GM21723 (cell line): ENCODE data around the gene KIAA1671.

Experiments
- ATAC-seq: cut with Tn5 transposase; IDR thresholded peaks from one replicate; pipeline ENCODE4 v1.9.1; 2021; ENCODE audit warnings: mild to moderate bottlenecking, moderate library complexity; ENCODE audit not compliant: unreplicated experiment

KIAA1671 gene

DNA sequence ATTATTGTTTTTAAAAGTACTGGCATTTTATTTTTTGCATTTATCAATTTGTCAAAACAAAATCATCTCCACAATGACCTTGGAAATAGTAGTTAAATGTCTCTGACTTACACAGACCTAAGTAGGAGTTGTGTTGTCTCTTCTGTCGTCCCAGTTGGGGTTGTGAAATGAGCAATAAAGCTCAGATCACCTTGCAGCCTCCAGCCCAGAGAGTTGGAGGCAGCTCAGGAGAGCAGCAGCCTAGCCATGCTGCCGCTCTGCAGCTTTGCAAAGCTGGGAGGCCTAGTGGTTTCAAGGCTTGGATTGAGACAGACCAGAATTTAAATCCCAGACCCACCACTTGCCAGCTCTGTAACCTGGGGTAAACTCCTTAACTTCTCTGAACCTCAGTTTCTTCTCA is 181.9 kb downstream of the KIAA1671 start:
- no peak for ATAC-seq

DNA sequence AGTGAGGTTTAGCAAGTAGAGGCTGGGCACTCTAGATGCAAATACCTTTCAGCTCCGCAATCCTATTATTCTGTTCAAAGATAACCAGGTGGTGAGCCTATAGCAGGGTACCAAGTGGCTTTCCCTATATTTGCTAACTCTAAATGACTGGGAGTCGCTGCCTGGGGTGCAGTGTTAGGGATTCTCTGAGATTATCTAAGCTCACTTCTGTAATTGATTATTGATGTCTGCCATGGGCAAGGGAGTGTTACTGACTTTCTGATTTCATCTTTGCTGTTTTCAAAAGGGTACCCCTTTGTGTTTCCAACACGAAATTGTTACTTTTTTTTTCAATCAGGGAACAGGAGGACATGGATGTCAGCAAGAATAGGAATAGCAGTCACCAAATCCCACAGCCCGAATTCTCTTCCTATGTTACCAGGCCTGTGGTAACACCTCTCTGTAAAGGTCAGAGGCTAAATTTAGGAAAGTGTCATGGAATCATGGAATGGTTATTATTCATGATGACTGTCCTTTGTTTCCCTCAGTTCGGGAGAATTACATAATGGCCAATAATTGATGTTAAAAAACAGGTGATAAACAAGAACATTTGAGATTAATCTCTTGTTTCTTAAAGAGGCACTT is 184.5 kb downstream of the KIAA1671 start:
- ATAC-seq, result no peak

DNA sequence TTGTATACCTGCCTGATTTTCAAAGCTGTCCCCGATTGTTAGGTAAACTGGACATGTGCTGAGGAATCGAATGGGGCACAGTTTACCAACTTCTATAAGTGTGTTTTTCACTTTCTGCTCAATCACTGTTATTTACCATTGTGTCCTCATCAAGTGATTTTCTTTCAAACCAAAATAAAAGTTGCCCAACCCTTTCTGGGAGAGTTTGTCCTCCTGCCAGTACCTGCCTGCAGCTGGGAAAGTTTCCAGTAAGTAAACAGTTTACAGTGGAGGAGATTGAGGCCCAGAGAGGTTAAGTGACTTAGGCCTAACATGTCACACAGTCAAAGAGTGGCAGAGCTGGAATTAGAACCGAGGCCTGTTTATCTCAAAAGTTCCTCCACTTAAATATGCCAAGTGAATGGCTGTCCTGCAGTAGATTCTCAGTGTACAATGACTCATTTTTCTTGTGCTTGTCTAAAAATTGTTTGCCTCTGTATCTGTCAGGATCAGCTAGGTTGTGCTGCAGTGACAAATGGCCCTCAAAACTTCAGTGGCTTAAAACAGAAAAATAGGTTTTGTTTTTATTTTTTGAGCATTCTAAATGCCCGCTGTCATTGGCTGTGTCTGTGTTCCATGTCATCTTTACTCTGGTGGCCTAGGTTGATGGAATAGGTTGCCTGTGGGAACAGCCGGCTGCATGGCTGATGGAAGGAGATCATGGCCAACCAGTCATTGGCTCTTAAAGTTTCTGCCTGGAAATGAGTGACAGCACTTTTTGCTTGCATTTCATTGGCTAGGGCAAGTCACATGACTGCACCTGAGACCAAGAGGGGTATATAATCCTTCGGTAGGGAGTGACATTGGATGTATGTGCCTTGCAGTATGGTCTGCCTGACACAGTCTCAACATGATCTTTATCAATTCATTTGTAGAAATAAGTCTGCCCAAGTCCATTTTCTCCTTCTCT is 185.3 kb downstream of the KIAA1671 start:
- no peak for ATAC-seq

DNA sequence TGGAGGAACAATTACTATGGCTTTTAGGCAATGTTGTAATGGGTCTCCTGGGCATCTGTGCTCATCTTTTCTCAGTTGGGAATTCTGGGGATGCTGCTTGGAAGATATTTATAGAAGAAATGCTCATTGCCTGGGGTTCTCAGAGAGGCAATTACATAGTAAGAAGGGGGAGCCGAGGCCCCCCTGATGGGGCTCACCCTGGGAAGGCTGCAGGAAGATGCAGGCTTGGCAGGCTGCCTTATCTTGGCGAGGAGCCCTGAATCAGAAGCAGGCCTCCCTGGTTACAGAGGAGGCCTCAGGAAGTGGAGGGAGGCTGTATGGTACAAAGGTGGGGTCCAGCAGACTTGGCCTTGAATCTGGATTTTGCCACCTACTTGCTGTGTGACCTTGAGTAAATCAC is 186.5 kb downstream of the KIAA1671 start:
- no peak for ATAC-seq

DNA sequence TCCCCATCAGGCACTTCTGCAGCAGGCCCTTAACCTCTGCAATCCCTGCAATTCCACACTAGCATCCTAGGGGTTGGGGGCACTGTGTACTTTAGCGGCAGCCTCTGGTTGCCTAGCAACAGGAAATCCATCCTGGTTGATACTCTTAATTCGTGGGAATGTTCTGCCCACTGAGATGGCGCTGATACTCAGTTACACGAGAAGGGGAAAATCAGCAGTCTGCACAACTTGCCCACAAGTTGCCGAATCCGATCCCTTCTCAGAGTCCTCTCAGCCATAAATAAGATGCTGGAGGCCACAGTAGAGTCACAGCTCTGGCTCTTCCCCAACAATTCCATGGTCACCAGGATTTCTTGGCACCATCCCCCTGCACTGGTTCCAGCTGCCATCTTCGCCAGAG is 189.6 kb downstream of the KIAA1671 start:
- ATAC-seq, result no peak

DNA sequence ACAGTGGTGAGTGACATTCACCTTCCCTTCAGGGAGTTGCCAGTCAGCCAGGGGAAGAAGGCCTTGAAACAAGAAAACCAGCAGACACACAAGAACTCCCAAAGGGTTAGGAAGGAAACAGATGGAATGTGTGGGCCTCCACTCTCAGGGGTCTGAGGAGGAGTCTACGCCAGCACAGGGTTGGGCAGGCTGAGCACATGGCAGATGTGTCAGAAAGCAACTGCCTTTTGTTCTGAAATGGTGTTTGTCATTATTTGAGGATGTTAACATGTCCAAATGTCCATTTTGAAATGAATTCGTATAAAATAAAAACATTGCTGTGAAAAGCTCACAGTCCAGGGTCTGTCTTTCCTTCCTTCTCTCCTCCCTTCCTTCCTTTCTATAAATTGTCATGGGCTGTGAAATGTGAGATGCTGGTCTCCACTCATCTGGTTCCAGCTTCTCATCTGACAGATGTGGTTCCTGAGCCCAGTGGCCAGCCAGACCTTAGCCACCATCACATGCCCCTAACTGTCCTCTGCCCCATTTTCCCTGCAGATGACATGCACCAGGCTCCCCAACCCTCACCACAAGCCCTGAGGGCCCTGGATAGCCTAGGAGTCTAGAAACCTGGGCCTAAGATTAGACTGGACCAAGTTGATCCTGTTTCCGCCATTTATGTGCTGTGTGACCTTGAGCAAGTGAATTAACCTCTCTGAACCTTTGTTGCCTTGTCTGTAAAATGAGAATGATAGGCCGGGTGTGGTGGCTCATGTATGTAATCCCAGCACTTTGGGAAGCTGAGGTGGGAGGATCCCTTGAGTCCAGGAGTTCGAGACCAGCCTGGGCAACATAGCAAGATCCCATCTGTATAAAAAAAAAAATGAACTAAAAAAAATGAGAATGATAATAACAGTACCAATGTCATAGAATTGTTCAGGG is 190.9 kb downstream of the KIAA1671 start:
- no peak for ATAC-seq

DNA sequence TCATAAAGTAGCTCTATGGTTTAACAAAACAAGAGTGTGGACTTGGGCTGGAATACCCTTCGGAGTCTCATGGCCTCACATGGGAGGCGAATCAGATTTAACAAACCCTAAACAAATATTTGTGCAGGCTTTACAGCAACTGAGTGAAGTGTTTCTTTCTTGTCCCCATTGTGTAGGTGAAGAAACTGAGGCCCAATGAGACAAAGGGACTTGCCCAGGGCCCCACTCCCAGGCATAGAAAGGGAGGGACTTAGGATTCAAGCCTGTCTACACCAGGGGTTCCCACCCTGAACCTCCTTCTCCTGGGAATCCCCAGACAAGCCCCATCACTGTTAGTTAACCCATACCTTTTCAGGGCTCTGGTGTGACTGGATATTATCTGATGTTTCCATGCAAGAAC is 192.0 kb downstream of the KIAA1671 start:
- ATAC-seq, result no peak

DNA sequence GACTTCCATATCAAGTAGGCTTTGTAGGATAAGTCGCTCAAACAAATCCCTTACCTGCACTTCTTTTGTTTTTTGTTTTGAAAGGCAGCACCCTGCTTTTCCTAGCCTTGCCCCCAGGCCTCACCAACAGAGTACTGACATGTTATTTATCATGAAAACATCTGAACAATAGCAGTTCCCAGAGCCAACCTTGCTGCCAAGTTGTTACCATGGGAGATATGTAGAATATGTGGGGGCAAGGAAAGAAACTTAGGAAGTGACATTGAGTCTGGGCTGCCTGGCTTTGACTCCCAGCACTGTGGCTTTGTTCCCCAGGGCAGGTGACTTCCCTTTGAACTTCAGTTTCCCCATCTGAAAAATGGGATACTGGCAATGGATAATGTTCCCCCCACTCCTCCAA is 193.8 kb downstream of the KIAA1671 start:
- no peak for ATAC-seq

DNA sequence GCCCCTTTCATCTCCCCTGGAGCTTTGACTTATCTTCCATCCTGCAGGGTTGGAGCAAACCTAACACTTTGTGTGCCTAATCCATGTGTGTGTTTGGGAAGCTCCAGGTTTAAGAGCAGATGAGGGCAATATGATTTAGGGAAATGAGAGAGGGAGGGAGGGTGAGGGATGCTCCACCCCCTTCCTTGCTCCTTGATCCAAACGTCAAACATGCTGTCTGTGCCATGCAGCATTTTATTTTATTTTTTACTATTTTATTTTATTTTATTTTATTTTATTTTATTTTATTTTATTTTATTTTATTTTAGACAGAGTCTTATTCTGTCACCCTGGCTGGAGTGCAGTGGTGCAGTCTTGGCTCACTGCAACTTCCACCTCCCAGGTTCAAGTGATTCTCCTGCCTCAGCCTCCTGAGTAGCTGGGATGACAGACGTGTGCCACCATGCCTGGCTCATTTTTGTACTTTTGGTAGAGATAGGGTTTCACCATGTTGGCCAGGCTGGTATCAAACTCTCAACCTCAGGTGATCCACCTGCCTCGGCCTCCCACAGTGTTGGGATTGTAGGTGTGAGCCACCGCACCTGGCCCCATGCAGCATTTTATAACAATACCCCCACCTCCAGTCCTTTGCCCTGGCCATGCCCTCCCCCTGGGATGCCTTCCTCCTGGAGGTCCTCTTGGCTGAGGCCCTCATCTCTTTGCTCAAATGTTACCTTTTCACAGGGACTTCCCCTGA is 194.6 kb downstream of the KIAA1671 start:
- no peak for ATAC-seq

DNA sequence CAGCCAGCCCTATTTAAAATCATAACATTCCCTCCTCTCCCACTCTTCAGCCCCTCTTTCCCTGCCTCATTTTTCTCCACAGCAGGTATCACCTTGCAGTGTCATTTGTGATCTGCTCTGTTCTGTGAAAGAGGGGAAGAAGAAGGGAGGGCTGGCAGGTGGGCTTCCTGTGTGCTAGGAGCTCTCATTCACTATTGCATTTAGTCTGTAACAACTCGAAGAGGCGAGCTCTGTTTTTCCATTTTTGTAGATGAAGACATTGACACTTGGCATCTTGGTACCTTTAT is 195.1 kb downstream of the KIAA1671 start:
- ATAC-seq, result no peak

DNA sequence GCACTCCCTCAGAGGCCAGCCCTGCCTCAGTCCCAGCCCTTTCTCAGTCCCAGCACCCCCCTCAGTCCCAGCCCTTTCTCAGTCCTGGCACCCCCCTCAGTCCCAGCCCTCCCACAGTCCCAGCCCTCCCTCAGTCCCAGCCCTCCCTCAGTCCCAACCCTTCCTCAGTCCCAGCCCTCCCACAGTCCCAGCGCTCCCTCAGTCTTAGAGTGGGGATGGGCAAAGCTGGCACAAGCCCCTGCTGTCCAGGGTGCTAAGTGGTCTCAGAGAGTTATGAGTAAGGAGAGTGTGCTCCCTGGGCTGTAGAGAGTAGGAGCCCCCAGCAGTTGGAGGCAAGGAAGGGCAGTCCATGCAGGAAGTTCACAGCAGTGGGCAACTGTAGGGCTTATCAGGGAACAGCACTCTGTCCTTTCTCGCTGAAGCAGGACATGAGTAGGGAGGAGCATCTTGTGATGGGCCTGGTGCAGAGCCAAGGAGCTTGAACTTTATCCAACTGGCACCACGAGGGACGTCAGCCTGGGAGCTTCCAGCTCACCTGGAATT is 195.7 kb downstream of the KIAA1671 start:
- no peak for ATAC-seq

DNA sequence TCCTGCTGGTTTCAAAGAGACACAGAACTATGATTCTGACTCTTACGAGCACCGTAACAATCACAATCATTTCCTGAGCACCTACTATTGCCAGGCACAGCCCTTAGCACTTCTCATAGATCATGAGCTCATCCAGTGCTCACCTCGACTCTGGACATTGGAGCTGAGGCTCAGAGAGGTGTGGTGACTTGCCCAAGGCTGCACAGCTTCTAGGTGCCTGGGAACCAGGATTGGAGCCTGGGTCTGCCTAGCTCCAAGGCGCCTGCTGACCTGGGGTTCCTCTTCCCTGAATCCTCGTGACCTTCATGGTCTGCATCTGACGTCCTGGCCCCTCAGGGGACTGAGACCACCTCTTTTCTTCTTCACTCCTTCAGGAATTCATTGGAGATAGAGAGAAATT is 196.5 kb downstream of the KIAA1671 start:
- ATAC-seq, result no peak

DNA sequence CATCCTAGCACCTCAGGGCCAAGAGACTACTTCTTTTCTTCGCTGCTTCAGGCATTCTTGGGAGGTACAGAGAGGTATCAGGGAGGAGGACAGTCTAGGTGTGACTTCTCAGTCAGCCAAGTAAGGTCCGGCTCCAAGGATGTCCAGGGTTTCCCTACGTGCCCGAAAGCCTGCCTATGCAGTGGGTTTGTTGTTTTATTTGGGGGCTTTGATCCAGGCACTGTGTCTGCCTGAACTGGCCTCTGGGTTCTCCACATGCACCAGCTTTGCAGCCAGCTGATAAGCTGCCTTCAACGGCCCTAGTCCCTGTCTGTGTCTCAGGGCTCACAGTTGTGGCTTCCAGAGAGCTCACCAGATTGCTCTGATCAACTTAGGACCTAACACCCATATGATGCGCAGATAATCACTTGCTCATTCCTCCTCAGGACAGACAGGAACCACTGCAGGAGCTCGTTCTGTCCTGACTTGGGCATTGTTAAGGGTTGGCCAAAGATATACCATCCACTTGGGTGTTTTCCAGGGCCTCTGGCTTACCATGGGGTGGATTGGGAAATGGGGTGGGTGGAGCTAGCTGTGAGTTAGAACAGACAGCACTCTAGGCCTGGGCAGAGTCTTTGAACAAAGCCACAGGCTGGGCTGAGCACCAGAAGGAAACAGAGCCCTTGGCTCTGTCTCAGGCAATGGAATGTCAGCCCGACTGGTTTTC is 201.6 kb downstream of the KIAA1671 start:
- ATAC-seq, result no peak

DNA sequence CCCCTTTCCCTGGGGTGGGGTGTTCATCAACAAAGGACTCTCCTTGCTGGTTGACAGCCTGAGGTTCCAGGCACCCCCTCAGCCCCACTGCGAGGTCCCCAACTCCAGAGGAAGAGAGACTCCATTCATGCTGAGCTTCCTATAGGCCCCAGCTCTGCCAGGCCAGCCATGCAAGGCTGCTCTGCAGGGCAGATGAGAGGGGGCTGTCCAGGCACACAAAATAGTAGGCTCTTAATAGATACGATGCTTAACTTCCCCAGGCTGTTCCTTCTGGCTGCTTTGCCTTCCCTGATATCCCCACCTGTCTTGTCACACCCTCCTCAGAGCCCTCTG is 202.1 kb downstream of the KIAA1671 start:
- ATAC-seq, result no peak

DNA sequence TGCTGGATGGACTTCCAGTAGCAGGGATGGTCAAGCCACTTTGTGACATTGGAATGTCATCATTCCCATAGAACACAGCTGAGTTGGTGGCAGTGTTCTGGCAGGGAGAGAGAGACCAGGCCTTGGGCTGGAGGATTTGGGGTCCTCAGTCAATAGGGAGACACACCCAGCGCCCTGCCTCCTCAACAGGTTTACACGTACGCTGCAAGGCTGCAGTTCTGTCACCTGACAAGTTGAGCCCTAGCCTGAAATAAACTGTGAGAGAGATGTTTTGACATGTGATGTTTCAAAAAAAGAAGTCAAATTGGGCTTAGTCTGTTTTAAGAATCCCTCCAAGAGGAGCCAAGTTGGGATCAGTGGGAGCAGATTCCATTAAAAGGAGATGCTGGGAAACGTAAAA is 204.2 kb downstream of the KIAA1671 start:
- no peak for ATAC-seq

DNA sequence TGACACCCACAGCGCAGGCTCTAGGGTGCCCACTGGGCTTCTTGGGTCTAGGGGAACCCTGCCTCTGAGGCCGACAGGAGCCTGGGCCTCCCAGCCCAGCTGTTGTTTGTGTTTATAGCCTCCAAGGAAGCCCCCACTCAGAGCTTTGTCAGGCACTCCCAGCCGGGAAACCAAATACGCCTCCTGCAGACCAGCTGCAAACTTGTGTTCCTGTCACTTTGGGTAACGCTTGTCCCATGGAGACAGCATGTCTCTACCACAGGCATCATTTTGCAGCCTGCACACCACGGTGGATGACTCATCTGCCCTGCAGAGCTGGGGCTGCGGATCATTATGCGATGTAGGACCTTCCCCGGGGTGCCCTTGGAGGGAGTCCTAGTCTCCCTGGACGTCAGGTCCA is 206.5 kb downstream of the KIAA1671 start:
- no peak for ATAC-seq

DNA sequence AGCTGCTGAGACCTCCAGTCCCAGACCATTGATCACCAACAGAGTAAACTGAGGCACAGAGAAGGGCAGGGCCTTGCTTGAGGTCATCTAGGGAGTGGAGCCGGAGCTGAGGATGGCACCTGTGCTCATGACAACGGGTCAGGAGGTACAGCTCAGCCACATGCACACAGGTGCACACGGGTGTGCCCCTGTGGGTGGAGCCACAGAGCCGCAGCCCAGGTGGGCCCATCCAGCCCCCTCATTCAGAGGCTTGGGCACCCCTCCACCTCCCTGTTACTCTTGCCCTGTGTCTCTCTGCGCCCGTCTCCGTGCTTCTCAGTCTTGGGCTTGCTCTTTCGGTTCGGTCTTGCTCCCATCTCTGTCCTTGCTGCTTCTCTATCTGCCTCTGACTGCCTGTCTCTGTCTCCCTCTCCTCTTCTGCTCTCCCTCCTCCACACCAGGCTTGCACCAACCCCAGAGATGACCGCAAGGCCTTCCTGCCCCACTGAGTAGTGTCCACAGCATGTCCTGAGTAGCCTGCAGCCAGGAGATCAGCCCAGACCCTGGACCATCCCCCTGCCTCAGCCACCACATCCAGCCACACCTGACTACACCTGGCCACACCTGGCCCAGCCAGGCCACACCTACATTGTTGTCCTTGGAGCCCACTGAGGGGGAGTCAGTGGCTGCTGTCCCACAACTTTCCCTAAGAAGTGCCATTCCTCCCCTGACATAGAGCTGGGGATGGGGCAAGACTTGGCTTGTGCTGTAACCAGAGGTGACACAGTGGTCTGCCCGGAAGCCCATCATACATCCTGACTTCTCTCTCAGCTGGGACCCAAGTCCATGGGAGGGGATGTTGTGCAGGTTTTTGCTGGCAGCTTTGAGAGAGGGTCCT is 207.8 kb downstream of the KIAA1671 start:
- no peak for ATAC-seq

DNA sequence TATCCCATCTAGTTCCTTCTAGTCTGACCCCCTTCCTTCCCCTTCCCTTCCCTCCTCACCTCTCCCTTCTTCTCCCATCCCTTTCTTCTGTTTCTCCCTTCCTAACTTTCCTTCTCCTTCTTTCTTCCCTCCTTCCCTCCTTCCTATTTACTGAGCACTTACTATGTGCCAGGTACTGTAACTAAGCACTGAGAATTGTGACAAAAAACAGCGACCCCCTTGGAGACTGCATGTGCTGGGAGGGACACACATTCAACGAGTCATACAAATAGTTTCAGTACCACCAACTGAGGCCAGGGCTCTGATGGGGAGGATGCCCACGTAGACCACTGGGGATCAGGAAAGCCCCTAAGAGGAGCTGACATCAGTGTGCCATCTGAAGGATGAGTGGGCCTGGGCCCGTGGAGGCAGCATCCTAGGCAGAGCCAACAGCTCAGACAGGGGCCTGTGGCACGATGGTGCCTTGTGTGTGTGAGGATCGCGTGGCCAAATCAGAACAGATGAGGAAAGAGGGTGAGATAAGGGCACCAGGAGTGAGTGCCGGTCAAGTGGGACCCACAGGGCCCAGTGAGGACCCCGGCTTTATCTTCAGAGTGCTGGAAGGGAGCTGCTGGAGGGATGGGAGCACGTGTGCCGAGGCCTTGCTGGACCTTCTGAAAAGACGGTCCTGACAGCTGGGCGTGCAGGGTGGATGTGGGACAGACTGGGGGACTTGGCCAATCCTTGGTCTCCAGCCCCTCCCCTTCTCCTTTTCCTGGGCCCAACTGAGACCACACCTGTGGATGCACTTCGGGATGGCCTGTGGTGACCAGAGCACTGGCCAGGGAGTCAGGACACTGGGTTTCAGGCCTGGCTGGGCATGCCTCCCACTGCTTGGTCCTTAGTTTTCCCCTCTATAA is 208.8 kb downstream of the KIAA1671 start:
- ATAC-seq, result no peak
